Neural cell (in vitro differentiated cells): ENCODE results near the gene OR6N1.

ENCODE experiments used
- EP300 ChIP-seq: fragments of 450-650 bp; conservative IDR thresholded peaks from 2 replicates; pipeline ENCODE4 v1.6.1; 2014; ENCODE audit warnings: antibody characterized with exemption, mild to moderate bottlenecking, moderate library complexity; ENCODE audit not compliant: poor library complexity, severe bottlenecking
- EZH2 ChIP-seq: fragments of 200-600, 300-800 bp; shearing (Covaris generic), sonication (generic); IDR thresholded peaks from 2 replicates; pipeline ENCODE4 v1.6.1; 2014; ENCODE audit warnings: antibody characterized with exemption, low read length, borderline replicate concordance, mild to moderate bottlenecking; ENCODE audit not compliant: insufficient read depth, poor library complexity, severe bottlenecking
- POLR2AphosphoS5 ChIP-seq: IDR thresholded peaks from 2 replicates; pipeline ENCODE4 v1.6.1; 2012
- RAD21 ChIP-seq: fragments of 450-650 bp; conservative IDR thresholded peaks from 2 replicates; pipeline ENCODE4 v1.6.1; 2014; ENCODE audit warnings: antibody characterized with exemption, mild to moderate bottlenecking, moderate library complexity
- TAF1 ChIP-seq: IDR thresholded peaks from 2 replicates; pipeline ENCODE4 v1.6.1; 2012; ENCODE audit warnings: low read depth
- TF ChIP-seq, protein P1 (sequence below): fragments of 450-650 bp; IDR thresholded peaks from 2 replicates; pipeline ENCODE4 v1.5.1; 2014; ENCODE audit warnings: antibody characterized with exemption, mild to moderate bottlenecking, moderate library complexity; ENCODE audit not compliant: poor library complexity, severe bottlenecking

DNA sequence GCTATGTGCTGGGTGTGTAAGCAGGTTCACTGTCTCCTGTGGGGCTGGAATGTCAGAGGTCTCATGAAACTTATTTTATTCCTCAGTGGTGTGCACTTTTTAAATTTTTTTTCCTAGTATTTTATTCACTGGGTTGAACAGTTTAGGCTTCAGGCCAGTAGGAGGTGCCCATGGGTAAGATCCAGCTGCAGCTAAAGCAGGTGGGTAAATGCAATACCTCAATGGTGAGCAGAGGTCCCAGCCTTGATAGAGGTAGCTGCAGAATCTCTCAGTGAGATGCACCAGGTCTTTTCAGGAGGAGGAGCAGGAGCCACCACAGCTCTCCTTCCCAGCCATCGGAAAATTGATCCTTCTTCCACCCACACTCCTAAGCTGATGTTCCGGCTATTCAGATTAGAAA lies 21.6 kb upstream of the OR6N1 start:
- TF ChIP-seq, protein P1, sequence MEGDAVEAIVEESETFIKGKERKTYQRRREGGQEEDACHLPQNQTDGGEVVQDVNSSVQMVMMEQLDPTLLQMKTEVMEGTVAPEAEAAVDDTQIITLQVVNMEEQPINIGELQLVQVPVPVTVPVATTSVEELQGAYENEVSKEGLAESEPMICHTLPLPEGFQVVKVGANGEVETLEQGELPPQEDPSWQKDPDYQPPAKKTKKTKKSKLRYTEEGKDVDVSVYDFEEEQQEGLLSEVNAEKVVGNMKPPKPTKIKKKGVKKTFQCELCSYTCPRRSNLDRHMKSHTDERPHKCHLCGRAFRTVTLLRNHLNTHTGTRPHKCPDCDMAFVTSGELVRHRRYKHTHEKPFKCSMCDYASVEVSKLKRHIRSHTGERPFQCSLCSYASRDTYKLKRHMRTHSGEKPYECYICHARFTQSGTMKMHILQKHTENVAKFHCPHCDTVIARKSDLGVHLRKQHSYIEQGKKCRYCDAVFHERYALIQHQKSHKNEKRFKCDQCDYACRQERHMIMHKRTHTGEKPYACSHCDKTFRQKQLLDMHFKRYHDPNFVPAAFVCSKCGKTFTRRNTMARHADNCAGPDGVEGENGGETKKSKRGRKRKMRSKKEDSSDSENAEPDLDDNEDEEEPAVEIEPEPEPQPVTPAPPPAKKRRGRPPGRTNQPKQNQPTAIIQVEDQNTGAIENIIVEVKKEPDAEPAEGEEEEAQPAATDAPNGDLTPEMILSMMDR: no peak
- TF ChIP-seq RAD21 (no peak), EZH2 (no peak), EP300 (no peak), TAF1 (no peak), POLR2AphosphoS5 (no peak)
